ENCODE measurements around the gene FXYD3.
A peak's percentile ranks its signal among the peaks of the same experiment; 100 is the strongest.

The FXYD3 gene, protein sequence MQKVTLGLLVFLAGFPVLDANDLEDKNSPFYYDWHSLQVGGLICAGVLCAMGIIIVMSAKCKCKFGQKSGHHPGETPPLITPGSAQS

DNA sequence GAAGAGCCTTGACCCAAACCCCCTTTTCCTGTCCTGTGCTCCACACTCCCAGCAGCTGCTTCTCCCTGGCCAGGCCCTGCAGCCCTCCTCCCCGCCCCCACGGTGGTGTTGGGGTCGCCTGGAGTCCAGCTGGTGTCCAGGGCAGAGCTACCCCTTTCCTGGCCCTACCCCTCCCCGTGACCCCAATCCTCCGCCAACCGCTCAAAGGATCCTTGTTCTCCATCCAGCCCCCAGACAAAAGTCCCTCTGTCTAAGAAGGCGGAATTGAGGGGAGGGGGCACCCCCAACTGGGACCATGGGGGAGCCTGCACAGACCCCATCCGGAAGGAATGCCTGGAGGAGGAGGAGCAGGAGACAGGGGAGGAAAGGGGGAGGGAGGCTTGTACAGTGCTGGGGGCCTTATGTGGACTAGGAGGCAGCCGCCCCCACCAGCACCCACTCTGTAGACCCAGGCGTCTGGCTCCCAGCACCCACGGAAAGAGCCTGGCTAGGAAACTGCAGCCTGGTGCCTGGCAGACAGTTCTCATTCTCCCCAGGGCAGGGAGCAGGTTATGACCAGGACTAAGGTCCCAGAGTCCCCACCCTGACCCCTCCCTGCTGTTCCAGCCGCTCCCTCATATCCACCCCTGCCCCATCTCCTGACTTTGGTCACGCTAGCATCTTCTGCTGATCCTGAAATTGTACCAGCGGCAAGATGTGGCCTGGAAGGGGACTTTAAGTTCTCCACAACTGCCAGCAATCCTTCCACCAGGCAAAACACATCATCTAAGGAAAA, at the start of gene FXYD3:
TSS of gene FXYD3 (plus strand) at position 647 of the 775 bp plus-strand sequence. CDS start 3,554 bp downstream, outside the sequence.
- no peak for DNase-seq

- DNase-seq = no peak
Measured at GRCh38 chr19:35066121-35066520, 49.5 kb upstream of the FXYD3 start.

DNA sequence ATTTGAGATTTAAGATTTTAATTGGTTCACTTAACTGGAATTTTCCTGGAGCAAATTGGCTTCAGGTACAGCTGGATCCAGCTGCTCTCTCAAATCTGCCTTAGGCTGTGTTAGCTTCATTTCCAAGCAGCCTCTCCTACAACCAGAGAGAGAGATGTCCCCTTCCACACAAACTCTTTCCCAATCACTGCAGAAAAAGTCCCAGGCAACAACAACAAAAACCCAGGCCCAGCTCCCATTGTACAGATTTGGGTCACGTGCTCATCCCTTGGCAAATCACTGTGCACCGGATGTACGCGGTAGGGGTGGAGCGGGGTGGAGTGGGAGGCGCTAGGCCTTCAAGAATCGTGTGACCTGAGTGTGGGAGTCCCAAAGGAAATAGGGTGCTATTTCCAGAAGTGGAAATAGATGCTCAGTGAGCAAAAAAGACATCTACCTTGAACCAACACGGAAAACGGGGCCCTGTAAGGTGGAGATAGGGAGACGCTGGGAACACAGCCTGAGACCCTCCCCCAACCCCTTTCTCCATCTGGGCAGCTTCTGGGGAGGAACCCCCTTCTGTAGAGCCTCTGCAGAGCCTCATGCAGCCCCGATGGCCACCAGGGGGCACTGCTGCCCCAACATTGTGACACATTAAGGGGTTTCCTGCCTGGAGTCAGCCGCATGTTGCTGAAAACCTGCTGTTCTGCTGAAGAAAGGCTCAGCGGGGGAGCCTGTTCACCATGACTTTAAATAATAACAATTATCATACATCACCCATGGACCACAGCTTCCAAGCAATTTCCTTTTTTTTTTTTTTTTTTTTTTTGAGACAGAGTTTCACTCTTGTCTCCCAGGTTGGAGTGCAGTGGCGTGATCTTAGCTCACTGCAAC, 48.7 kb upstream of the FXYD3 start:
- peak; percentile 86 for DNase-seq

- DNase-seq = no peak
Measured at GRCh38 chr19:35068941-35069634, 46.5 kb upstream of the FXYD3 start.

DNA sequence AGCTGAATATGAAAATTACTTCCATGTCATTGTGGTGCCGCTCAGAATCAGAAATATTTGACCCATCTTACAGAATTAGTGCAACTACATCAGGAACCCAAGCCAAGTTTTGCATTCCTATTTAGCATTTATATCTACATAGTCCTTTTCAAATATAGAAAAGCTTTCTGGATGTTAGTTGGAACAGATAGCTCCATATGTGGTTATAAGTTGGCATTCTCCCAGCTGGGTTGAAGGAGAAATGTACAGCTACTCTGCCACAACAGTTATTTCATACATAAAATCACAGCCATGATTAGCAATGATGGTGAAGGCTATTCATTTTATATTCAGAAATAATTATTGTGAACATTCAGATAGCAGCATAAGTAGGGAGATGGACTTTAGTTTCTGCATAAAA, 45.9 kb upstream of the FXYD3 start:
- DNase-seq = no peak

DNA sequence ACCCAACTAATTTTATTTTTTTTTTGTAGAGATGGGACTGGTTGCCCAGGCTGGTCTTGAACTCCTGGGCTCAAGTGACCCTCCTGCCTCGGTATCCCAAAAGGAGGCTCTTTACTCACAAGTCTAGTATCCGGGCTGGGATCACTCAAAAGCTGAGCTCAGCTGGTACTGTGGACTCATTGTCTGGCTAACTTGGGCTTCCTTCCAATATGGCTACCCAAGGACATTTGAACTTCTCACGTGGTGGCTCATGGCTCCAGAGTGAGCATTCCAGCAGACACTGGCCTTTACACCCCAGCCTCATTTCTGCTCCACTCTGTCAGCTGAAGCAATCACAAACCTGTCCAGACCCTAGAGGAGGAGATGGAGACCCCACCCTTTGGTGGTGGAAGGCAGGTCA, 45.2 kb upstream of the FXYD3 start:
- DNase-seq = no peak

- no peak for DNase-seq
Measured at GRCh38 chr19:35073516-35073915, 42.1 kb upstream of the FXYD3 start.

- no peak for DNase-seq
Measured at GRCh38 chr19:35073941-35074340, 41.7 kb upstream of the FXYD3 start.

- DNase-seq = no peak
Measured at GRCh38 chr19:35074426-35075201, 41.0 kb upstream of the FXYD3 start.

DNA sequence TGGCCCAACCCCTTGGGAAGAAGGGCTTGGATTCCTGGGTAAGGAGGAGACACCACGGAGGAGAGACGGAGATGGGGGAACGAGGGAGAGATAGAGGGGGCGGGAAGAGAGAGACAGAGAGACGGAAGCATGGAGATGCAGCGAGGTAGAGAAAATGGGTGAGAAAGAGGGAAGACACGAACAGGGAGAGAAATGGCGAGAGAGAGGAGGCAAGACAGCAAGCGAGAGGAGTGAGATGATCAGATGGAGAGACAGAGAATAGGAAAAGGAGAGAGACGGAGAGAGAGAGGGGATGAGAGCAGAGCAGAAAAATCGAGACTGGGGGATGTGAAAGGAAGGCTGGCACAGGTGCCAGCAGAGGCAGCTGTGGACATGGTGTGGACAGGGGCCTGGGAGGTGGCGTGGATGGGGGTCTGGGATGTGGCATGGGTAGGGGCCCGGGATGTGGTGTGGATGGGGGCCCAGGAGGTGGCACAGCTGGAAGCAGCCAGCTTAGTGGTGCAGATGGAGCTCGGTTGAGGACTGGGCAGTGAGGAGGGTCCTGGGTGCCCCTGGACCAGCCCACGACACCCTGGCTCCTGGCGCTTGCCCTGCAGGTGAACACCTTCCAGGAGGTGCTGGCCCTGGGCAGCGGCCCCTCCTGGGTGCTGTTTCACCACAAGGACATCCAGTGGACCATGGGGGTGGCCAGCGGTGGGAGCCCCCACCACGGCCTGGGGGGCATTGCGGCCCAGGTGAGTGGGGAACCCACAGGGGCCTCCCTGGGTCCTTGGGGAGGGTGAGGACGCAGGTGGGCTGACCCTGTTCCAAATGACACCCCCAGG, 40.2 kb upstream of the FXYD3 start:
- DNase-seq = no peak

DNA sequence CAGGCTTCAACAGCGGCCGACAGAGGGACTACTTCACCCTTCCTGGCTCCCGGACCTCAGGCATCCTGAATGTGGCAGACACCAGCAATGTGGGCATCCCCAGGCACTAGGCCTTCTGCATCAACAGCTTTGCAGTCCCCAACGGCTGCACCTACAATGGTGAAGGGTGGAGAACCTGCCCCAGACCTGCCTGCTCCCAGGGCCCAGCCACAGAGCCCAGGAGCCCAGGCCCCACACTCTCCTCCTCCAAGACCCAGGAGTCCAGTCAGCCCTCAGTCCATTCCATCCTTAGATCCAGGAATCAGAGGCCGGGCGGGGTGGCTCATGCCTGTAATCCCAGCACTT, 39.6 kb upstream of the FXYD3 start:
- DNase-seq = no peak

- DNase-seq = no peak
Measured at GRCh38 chr19:35076657-35077056, 39.0 kb upstream of the FXYD3 start.

DNA sequence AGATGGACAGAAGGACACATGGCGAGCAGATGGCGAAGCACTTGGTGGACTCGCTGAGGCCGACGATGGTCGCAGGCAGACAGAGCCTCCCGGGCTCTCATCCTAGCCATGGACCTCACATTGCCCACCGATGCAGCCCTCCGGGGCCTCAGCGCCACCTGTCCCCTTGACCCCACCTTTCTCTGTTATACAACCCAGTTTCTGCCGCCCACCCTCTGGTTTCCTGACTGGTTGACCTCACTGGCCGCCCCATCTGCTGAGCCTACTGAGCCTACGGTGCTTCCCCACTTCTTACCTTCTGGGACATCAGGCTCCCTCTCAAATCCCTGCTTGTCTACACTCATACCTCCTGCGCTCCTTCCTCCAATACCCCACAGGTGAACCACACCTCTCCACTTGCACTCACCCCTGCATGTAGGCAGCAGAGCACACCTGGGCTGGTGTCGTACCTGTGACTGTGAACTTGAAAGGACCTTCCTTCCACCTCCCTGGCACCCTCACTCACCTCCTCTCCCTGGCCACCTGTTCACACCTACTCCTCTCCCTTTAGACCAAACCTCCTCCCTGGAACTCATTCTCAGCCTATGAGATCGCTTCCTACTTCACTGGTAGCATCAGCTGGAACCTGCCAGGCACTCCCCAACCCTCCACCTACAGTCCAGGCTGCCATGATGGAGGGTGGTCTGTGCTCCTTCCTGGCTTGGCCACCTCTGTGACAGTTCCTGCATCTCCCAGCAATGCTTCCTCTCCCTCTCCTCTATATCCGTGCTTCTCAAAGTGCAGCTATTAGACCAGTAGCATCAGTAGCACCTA, 38.0 kb upstream of the FXYD3 start:
- no peak for DNase-seq

DNA sequence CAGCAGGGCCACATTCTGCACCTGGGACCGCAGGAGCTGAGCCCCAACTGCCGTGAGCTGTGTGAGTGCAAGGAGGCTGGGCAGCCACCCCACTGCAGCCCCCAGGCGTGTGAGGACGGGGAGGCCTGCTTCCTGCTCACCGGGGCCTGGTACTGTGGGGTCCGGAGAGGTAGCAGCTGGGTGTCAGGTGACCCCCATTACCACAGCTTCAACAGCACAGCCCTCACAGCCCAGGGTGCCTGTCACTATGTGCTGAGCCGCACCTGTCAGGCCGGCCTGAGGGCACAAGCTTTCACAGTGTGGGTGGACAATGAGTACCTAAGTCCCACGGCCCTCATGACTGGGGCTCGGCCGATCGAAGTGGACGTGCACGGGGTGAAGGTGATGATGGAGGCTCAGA, 35.8 kb upstream of the FXYD3 start:
- DNase-seq = no peak

- DNase-seq = no peak
Measured at GRCh38 chr19:35080613-35081170, 34.9 kb upstream of the FXYD3 start.

GRCh38 chr19:35081201-35081600, 34.4 kb upstream of the FXYD3 start:
- no peak for DNase-seq

DNA sequence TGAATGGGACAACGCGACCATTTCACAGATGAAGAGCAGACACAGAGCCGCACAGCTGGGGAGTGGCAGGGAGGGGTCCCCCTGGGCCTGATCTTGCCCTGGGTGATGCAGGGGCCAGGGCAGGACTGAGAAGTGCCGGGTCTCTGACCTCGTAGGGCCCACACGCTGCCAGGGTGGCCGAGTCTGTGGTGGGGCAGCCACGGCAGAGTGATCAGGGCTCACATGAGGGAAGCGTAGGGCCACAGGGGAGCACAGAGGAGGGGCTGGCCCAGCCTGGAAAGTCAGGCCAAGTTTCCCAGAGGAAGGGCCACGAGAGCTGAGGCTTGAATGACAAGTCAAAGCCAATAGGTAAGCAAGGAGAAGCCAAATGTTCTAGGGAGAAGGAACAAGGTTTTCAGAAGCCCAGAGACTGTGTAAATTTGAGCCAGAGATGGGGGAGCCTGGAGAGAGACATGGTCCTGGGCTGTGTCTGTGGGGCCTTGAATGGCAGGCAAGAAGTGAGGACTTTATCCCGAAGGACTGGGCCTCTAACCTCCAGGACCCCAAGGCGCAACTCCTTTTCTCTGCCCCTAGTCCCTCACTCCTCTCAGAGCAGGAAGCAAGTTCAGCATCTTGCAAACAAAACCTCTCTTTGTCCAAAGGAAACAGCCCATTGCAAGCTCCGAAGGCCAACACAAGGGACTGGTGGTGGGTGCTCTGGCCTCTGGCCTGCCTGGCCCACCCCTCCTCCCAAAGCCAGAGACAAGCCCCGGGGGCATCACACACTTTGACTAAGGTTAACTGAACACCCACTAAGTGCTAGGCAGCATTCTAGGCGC, 31.7 kb upstream of the FXYD3 start:
- no peak for DNase-seq

DNA sequence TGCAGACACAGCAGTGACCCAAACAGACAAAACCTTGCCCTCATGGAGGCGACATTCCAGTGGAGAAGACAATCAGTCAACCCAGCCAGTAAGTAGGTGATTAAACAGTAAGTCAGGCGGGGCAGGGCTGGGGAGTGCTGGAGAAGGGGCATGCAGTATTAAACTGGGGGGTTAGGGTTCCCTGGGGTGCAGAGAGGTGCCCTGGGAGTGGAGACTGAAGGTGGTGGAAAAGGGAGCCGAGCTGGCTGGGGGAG, 31.2 kb upstream of the FXYD3 start:
- DNase-seq = no peak

- DNase-seq = peak; percentile 3
Measured at GRCh38 chr19:35085947-35086346, 29.7 kb upstream of the FXYD3 start.

GRCh38 chr19:35086455-35086854, 29.2 kb upstream of the FXYD3 start:
- no peak for DNase-seq

All from CD4-positive, alpha-beta T cell treated with Interleukin-21 for 1 hour (primary cell).